Measurements from ENCODE around the gene SH3D19.

SH3D19 gene

GRCh38 chr4:151205722-151206121 is 119.7 kb downstream of the SH3D19 start:
- TF ChIP-seq CTCF (IDR thresholded peaks at IDR 0.05; ENCODE audit: low read depth, low read length, missing control alignments) = no peak

GRCh38 chr4:151204925-151205524 is 120.4 kb downstream of the SH3D19 start:
- no peak for TF ChIP-seq CTCF (IDR thresholded peaks at IDR 0.05; ENCODE audit: low read depth, low read length, missing control alignments)
- in situ Hi-C loops (cut with HindIII; ENCODE audit: low sequenced_read_pairs) = no loop called here
- no peak overlapping the region for H3K4me3 ChIP-seq (ENCODE audit: low read depth, low read length)

More at GRCh38 chr4:151205722-151206121, 119.7 kb downstream of the SH3D19 start:
- H3K4me3 ChIP-seq (ENCODE audit: low read depth, low read length) = no peak overlapping the region
- in situ Hi-C loops (cut with HindIII; ENCODE audit: low sequenced_read_pairs) = no loop called here
- no peak for DNase-seq (ENCODE audit: low read depth)

GRCh38 chr4:151202851-151203455 is 122.5 kb downstream of the SH3D19 start:
- no peak overlapping the region for H3K4me3 ChIP-seq (ENCODE audit: low read depth, low read length)
- TF ChIP-seq CTCF (IDR thresholded peaks at IDR 0.05; ENCODE audit: low read depth, low read length, missing control alignments) = no peak
- DNase-seq (ENCODE audit: low read depth) = no peak
- in situ Hi-C loops (cut with HindIII; ENCODE audit: low sequenced_read_pairs) = no loop called here

More at GRCh38 chr4:151204925-151205524, 120.4 kb downstream of the SH3D19 start:
- DNase-seq (ENCODE audit: low read depth) = no peak

GRCh38 chr4:151202381-151202780 is 123.0 kb downstream of the SH3D19 start:
- in situ Hi-C loops (cut with HindIII; ENCODE audit: low sequenced_read_pairs) = no loop called here
- no peak overlapping the region for H3K4me3 ChIP-seq (ENCODE audit: low read depth, low read length)
- TF ChIP-seq CTCF (IDR thresholded peaks at IDR 0.05; ENCODE audit: low read depth, low read length, missing control alignments) = no peak
- no peak for DNase-seq (ENCODE audit: low read depth)

- no peak overlapping the region for H3K4me3 ChIP-seq (ENCODE audit: low read depth, low read length)
- in situ Hi-C loops (cut with HindIII; ENCODE audit: low sequenced_read_pairs) = no loop called here
- TF ChIP-seq CTCF (IDR thresholded peaks at IDR 0.05; ENCODE audit: low read depth, low read length, missing control alignments) = no peak
- DNase-seq (ENCODE audit: low read depth) = no peak
Measured at GRCh38 chr4:151199319-151200190, 125.8 kb downstream of the SH3D19 start.

- TF ChIP-seq CTCF (IDR thresholded peaks at IDR 0.05; ENCODE audit: low read depth, low read length, missing control alignments) = no peak
Measured at GRCh38 chr4:151198748-151199147, 126.7 kb downstream of the SH3D19 start.

More at GRCh38 chr4:151198748-151199147, 126.7 kb downstream of the SH3D19 start:
- H3K4me3 ChIP-seq (ENCODE audit: low read depth, low read length) = no peak overlapping the region
- no peak for DNase-seq (ENCODE audit: low read depth)
- in situ Hi-C loops (cut with HindIII; ENCODE audit: low sequenced_read_pairs) = no loop called here

Measured in astrocyte of the cerebellum (primary cell).